ENCODE measurements around the gene THSD7B.

- TF ChIP-seq EZH2 (IDR thresholded peaks at IDR 0.05; ENCODE audit: borderline replicate concordance, low read length): no peak
- TF ChIP-seq CTCF (conservative IDR thresholded peaks at IDR 0.05 in 1 of 2, IDR thresholded peaks at IDR 0.05 in 1 of 2; ENCODE audit: extremely low read depth in 1 of 2, insufficient read depth in 1 of 2, low read depth in 1 of 2, low read length in 2 of 2): no peak
Observed at GRCh38 chr2:137658433-137658832, 893.1 kb downstream of the THSD7B start.

All from mammary epithelial cell (primary cell).